Left lobe of liver (tissue), 2 donors: Measurements from ENCODE around the gene DUOXA2. TPM values are rescaled to one million over a fixed set of nuclear protein-coding genes. Genes with fewer than 3 reads are reported as not detected.
"Not testable (repeated sequence)": the region's sequence is repeated elsewhere in the genome, so short reads cannot be mapped to it uniquely, and the experiment has no call there.

Experiments
- ATAC-seq: fragments of 200-7000 bp; cut with Tn5 transposase; one replicate; pipeline ENCODE4 v1.9.1; 2020; ENCODE audit warnings: mild to moderate bottlenecking, moderate library complexity
- DNase-seq: peaks from one replicate; pipeline ENCODE4 v3.0.0-alpha.2; 2020; ENCODE audit warnings: low spot score
- total RNA-seq: library from RNA; stranded (reverse); gene quantifications from one replicate; pipeline ENCODE4 v1.2.1, GENCODE V29; 2021
- donor health status: DM: no; HTN: no; CAD: no; lungs with moderate emphysema.
- donor health status: DM: no; HTN: yes; CAD: no.

Gene DUOXA2
- total RNA-seq, 1 donor from 2014 or later = not detected

DNA sequence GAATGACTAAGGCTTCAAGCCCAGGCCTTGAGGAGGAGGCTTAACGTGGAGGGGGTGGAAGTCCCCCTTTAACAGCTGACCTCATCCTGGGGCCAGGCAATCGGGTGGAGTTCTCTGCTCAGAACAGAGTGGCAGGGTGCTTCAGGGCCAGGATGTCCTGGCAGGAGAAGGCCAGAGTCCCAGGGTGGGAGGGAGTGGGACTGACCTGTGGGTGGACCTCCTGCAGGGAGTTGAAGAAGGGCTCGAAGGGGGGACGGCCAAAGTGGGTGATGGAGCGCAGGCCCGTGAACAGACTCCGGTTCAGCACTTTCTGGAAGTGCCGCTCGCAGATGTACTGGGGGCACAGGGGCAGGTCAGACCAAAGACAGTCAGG is 19.8 kb upstream of the DUOXA2 start:
- no peak for ATAC-seq
- no peak for DNase-seq

DNA sequence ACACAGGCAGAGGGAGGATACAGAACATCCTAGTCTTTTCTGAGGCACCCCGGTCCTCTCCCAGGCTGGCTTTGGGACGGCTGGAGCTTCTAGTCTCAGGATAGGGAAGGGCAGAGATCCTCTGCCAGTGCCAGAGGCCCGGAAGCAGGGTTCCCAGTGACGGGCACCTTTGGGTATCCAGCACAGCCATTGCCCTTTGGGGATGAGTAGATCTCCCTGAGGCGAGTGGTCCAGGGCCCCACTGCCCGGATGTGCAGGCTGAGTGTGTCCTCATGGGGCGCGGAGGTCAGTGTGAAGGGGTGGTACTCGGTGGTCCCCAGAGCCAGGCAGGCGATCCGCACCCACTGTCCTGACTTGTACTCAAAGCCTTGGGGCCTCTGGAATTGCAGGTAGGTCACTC is 18.5 kb upstream of the DUOXA2 start:
- ATAC-seq (no peak), DNase-seq (no peak)

DNA sequence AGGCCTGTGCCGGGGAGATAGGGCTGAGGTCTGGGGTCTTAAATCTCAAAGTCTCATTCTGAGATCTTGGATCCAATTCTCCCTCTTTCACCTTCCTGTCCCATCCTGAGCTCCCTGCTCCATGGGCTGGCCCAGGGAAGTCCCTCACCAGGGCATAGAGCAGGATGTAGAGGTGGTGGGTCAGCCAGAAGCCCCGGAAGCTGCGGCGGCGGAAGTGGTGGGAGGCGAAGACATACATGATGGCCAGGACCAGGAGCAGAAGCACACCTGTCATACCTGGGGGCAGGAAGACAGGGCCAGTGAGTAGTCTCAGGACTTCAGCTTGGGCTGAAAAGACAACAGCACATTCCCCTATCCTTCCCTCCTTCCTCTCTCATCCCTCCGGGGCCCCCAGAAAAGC is 16.7 kb upstream of the DUOXA2 start:
- ATAC-seq (no peak), DNase-seq (no peak)

GRCh38 chr15:45099549-45100165 is 14.5 kb upstream of the DUOXA2 start:
- DNase-seq (no peak), ATAC-seq (no peak)

GRCh38 chr15:45100884-45101625 is 13.1 kb upstream of the DUOXA2 start:
- DNase-seq = no peak
- ATAC-seq = no peak

- DNase-seq (no peak), ATAC-seq (no peak)
Observed at GRCh38 chr15:45101749-45102148, 12.4 kb upstream of the DUOXA2 start.

- ATAC-seq (no peak), DNase-seq (no peak)
Observed at GRCh38 chr15:45102226-45102625, 11.9 kb upstream of the DUOXA2 start.

- not testable (repeated sequence) for ATAC-seq, DNase-seq
Observed at GRCh38 chr15:45104170-45104569, 10.0 kb upstream of the DUOXA2 start.

DNA sequence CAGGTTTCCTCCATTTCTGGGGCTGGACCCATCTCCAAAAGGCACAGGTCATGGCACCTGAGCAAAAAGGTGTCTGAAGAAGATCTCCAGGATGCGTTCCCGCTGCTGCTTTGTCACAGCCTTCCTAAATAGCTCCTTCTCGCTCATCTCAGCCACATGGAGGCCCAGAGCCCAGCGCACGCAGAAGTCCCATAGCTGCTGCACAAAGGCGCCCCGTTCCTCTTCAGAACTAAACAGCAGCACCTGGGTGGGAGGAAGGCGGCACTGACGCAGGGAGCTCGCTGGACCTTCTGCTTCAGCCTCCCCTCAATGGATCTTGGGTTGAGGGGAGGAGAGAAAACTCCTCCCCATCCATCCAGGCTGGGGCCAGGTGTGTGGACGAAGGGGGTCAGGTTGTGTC is 8.5 kb upstream of the DUOXA2 start:
- DNase-seq (no peak), ATAC-seq (no peak)

GRCh38 chr15:45106002-45106790 is 7.9 kb upstream of the DUOXA2 start:
- ATAC-seq = no peak
- DNase-seq = no peak

GRCh38 chr15:45107941-45108630 is 6.0 kb upstream of the DUOXA2 start:
- no peak for ATAC-seq
- no peak for DNase-seq

DNA sequence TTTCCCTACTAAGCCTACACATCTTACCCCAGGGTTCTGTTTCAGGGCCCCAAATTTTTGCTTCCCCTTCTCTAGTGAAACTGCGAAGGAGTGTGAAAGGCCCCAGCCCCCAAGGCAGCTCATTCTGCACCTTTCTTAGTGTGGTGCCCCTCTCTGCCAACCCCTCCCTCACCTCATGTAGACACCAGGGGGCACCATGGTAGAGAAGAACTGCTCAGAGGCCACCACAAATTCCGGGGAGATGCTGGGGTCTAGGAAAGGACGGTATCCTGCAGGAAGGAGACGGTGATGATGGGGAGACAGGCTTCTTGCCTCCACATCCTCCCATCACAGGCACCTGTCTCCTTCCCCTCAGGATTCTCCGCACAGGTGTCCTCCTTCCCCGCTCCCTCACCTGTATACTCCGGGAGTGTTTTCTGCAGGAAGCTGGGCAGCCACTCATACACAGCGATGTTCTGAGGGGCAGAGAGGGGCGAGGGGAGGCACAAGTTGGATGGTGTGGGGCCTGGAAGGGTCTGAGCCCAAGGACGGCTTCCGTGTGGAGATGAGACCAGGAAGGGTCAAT is 3.8 kb upstream of the DUOXA2 start:
- ATAC-seq = no peak
- DNase-seq = no peak

GRCh38 chr15:45111390-45112142 is 2.6 kb upstream of the DUOXA2 start:
- ATAC-seq (peak; percentile 22), DNase-seq (no peak)

GRCh38 chr15:45112143-45112590 is 2.0 kb upstream of the DUOXA2 start:
- no peak for ATAC-seq
- DNase-seq = no peak

GRCh38 chr15:45112591-45113379 is 1.3 kb upstream of the DUOXA2 start:
- ATAC-seq = peak; percentile 21
- DNase-seq = no peak

DNA sequence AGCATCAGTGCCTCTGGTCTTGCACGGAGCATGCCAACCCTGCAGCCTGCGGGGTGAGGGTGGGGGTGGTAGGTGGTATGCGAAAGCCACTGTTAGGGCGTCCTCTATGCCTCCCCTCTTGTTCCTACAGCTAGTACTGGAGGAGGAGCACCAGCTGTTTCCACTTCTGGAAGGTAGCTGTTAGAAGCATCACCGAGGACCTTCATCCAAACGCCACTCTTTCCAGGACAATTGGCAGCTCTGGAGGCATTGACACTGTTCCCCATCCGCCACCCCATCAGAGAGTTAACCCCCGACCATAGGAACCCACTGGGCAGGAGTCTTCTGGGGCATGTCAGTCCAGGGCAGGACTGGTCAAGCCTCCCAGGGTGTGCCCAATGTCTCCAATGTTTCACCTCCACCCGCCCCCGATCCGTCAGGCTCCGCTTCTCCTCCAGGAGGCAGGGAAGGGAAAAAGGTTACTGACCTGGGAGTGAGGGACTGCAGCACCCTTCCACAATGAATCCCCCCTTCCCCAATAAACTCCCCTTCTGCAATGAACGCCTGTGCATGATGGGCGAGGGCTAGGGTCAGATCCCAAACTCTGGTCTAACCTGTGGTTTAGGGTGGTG is 641 bp upstream of the DUOXA2 start:
- ATAC-seq = no peak
- DNase-seq = no peak

- DNase-seq (no peak), ATAC-seq (no peak)
Observed at GRCh38 chr15:45114751-45115085, 592 bp downstream of the DUOXA2 start.

GRCh38 chr15:45115312-45115820 is 1.2 kb downstream of the DUOXA2 start:
- DNase-seq = no peak
- no peak for ATAC-seq

DNA sequence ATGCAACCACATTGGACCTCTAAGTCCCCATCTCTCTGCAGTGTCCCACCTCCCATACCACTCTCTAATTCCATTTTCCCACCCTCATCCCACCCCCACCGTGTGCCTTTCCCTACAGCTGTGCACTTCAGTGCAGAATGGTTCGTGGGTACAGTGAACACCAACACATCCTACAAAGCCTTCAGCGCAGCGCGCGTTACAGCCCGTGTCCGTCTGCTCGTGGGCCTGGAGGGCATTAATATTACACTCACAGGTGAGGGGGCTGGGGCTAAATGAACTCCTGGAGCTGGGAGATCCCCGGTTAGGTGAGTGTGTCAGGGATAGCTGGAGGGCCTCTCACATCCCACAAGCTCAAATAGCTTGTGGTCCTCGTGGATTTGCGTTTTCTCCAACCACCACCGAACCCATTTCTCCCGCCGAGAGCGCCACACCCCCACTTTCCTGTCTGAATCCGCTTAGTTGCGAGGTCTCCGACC is 1.9 kb downstream of the DUOXA2 start:
- no peak for ATAC-seq
- no peak for DNase-seq
